ENCODE measurements around the gene SORBS2.

Gene SORBS2

GRCh38 chr4:185734214-185734613 lies 77.8 kb downstream of the SORBS2 start:
- H3K27ac ChIP-seq = no peak overlapping the region
- ChIA-PET CTCF (no interaction called here), POLR2A (ENCODE audit: low non-redundant PET) (no interaction called here)
- no peak for TF ChIP-seq CTCF (conservative IDR thresholded peaks at IDR 0.05; ENCODE audit: low read depth)
- DNase-seq (ENCODE audit: low spot score) = no peak

- peak overlapping the region; percentile 84 for H3K27ac ChIP-seq
- ChIA-PET POLR2A (ENCODE audit: low non-redundant PET) (no interaction called here), CTCF (no interaction called here)
- TF ChIP-seq CTCF (conservative IDR thresholded peaks at IDR 0.05; ENCODE audit: low read depth) = no peak
- DNase-seq (ENCODE audit: low spot score) = peak; percentile 63
Measured at GRCh38 chr4:185730849-185731608, 81.0 kb downstream of the SORBS2 start.

- no peak for TF ChIP-seq CTCF (conservative IDR thresholded peaks at IDR 0.05; ENCODE audit: low read depth)
- ChIA-PET POLR2A (ENCODE audit: low non-redundant PET) (no interaction called here), CTCF (interaction anchor here (0.6 kb wide), 2 partner anchors 21 to 146 kb away, joined by 3 to 4 read pairs; no protein-coding TSS in a partner anchor)
- peak overlapping the region; percentile 84 for H3K27ac ChIP-seq
- DNase-seq (ENCODE audit: low spot score) = no peak
Measured at GRCh38 chr4:185730387-185730786, 81.6 kb downstream of the SORBS2 start.

- no peak for TF ChIP-seq CTCF (conservative IDR thresholded peaks at IDR 0.05; ENCODE audit: low read depth)
- no peak overlapping the region for H3K27ac ChIP-seq
- no peak for DNase-seq (ENCODE audit: low spot score)
- POLR2A ChIA-PET (ENCODE audit: low non-redundant PET) = no interaction called here
- CTCF ChIA-PET = no interaction called here
Measured at GRCh38 chr4:185729391-185729804, 82.6 kb downstream of the SORBS2 start.

- POLR2A ChIA-PET (ENCODE audit: low non-redundant PET) = no interaction called here
- CTCF ChIA-PET = no interaction called here
- DNase-seq (ENCODE audit: low spot score) = no peak
- H3K27ac ChIP-seq = no peak overlapping the region
- no peak for TF ChIP-seq CTCF (conservative IDR thresholded peaks at IDR 0.05; ENCODE audit: low read depth)
Measured at GRCh38 chr4:185728893-185729292, 83.1 kb downstream of the SORBS2 start.

GRCh38 chr4:185726931-185727330 lies 85.1 kb downstream of the SORBS2 start:
- CTCF ChIA-PET = no interaction called here
- H3K27ac ChIP-seq = no peak overlapping the region
- no peak for DNase-seq (ENCODE audit: low spot score)
- no peak for TF ChIP-seq CTCF (conservative IDR thresholded peaks at IDR 0.05; ENCODE audit: low read depth)
- POLR2A ChIA-PET (ENCODE audit: low non-redundant PET) = no interaction called here
